ENCODE measurements around the gene KRT81. TPM values are rescaled to one million over a fixed set of nuclear protein-coding genes. Genes with fewer than 3 reads are reported as not detected.

Gene KRT81
- polyA plus RNA-seq, 3 donors, result not detected

- H3K4me3 ChIP-seq (replicated peaks in 1 of 3; ENCODE audit: low read depth in 2 of 3, low read length in 3 of 3), result no peak overlapping the region
- DNase-seq, result no peak
- H3K36me3 ChIP-seq (replicated peaks in 1 of 2; ENCODE audit: control insufficient read depth in 1 of 2, insufficient read depth in 2 of 2, low read length in 2 of 2), result no peaks in the 10 kb centered on the region
- H3K9me3 ChIP-seq (replicated peaks in 1 of 2; ENCODE audit: control insufficient read depth in 1 of 2, insufficient read depth in 1 of 2, low read length in 2 of 2), result no peaks in the 10 kb centered on the region
- no peak for TF ChIP-seq CTCF (IDR thresholded peaks at IDR 0.05)
- H3K79me2 ChIP-seq (ENCODE audit: insufficient read depth, low read length), result no peaks in the 10 kb centered on the region
- H3K27ac Mint-ChIP-seq, result peak overlapping the region in 1 of 7 donors; percentile 43
- peaks cover 9 to 18% (median 17%) of the 10 kb centered on the region in 3 donors for H3K27me3 Mint-ChIP-seq (ENCODE audit: low read depth in 3 of 3)
- no CpG with 5 or more reads among the region's 2 CpGs for WGBS (ENCODE audit: insufficient coverage)
- peaks cover 36% of the 10 kb centered on the region for H3K4me1 Mint-ChIP-seq
- H3K27ac ChIP-seq (ENCODE audit: low read depth in 1 of 2, low read length in 2 of 2), result no peak overlapping the region
- no peak overlapping the region for H3K4me2 ChIP-seq (replicated peaks; ENCODE audit: extremely low read depth, low read length, poor library complexity, severe bottlenecking)
- no peaks in the 10 kb centered on the region for H3K9me3 Mint-ChIP-seq
- peaks cover 2 to 5% of the 10 kb centered on the region in 2 donors for H3K36me3 Mint-ChIP-seq
- H2AFZ ChIP-seq (ENCODE audit: insufficient read depth, low read depth, low read length, poor library complexity, severe bottlenecking), result no peak overlapping the region
- no peak overlapping the region for H3K9ac ChIP-seq (ENCODE audit: insufficient read depth, low read length, poor library complexity, severe bottlenecking)
- no peak overlapping the region for H3K4me3 Mint-ChIP-seq
- intact Hi-C loops (cut with micrococcal nuclease), result no loop called here
- peaks cover 26 to 34% of the 10 kb centered on the region in 2 donors for H3K4me1 ChIP-seq (ENCODE audit: control insufficient read depth in 1 of 2, insufficient read depth in 2 of 2, low read length in 2 of 2)
- H3K27me3 ChIP-seq (ENCODE audit: control insufficient read depth in 2 of 2, insufficient read depth in 2 of 2, low read length in 2 of 2), result peaks cover 0 to 8% of the 10 kb centered on the region in 2 donors
- H4K20me1 ChIP-seq (ENCODE audit: insufficient read depth, low read length), result no peaks in the 10 kb centered on the region
Observed at GRCh38 chr12:52239767-52240166, 51.6 kb downstream of the KRT81 start.

- H3K79me2 ChIP-seq (ENCODE audit: insufficient read depth, low read length), result no peaks in the 10 kb centered on the region
- no peak for TF ChIP-seq CTCF (IDR thresholded peaks at IDR 0.05)
- Mint-ChIP-seq H3K4me3 (peak overlapping the region in 1 of 2 donors; percentile 3), H3K4me1 (peaks cover 36% of the 10 kb centered on the region), H3K27me3 (ENCODE audit: low read depth in 3 of 3) (peaks cover 14 to 25% (median 23%) of the 10 kb centered on the region in 3 donors), H3K27ac (peak overlapping the region in 2 of 7 donors; percentile 43 to 52), H3K9me3 (peaks cover 0 to 3% (median 0%) of the 10 kb centered on the region in 7 donors), H3K36me3 (peaks cover 2 to 5% of the 10 kb centered on the region in 2 donors)
- H2AFZ ChIP-seq (ENCODE audit: insufficient read depth, low read depth, low read length, poor library complexity, severe bottlenecking), result no peak overlapping the region
- WGBS (ENCODE audit: insufficient coverage), result 91% methylated on average over 4 of the region's 7 CpGs
- peaks cover 0 to 10% of the 10 kb centered on the region in 2 donors for H3K27me3 ChIP-seq (ENCODE audit: control insufficient read depth in 2 of 2, insufficient read depth in 2 of 2, low read length in 2 of 2)
- H3K9ac ChIP-seq (ENCODE audit: insufficient read depth, low read length, poor library complexity, severe bottlenecking), result no peak overlapping the region
- H3K4me2 ChIP-seq (replicated peaks; ENCODE audit: extremely low read depth, low read length, poor library complexity, severe bottlenecking), result no peak overlapping the region
- no peaks in the 10 kb centered on the region for H3K36me3 ChIP-seq (replicated peaks in 1 of 2; ENCODE audit: control insufficient read depth in 1 of 2, insufficient read depth in 2 of 2, low read length in 2 of 2)
- H4K20me1 ChIP-seq (ENCODE audit: insufficient read depth, low read length), result no peaks in the 10 kb centered on the region
- H3K9me3 ChIP-seq (replicated peaks in 1 of 2; ENCODE audit: control insufficient read depth in 1 of 2, insufficient read depth in 1 of 2, low read length in 2 of 2), result no peaks in the 10 kb centered on the region
- DNase-seq, result no peak
- H3K4me3 ChIP-seq (replicated peaks in 1 of 3; ENCODE audit: low read depth in 2 of 3, low read length in 3 of 3), result no peak overlapping the region
- H3K27ac ChIP-seq (ENCODE audit: low read depth in 1 of 2, low read length in 2 of 2), result no peak overlapping the region
- H3K4me1 ChIP-seq (ENCODE audit: control insufficient read depth in 1 of 2, insufficient read depth in 2 of 2, low read length in 2 of 2), result peaks cover 25 to 34% of the 10 kb centered on the region in 2 donors
- intact Hi-C loops (cut with micrococcal nuclease), result no loop called here
Observed at GRCh38 chr12:52238916-52239646, 52.3 kb downstream of the KRT81 start.

Measured in CD14-positive monocyte (primary cell).